HG02678 (cell line): ENCODE results near the gene HNRNPU.
"Not testable (repeated sequence)": the region's sequence is repeated elsewhere in the genome, so short reads cannot be mapped to it uniquely, and the experiment has no call there.

Source experiments
- ATAC-seq: cut with Tn5 transposase; IDR thresholded peaks from one replicate; pipeline ENCODE4 v1.9.1; 2021; ENCODE audit warnings: mild to moderate bottlenecking, moderate library complexity; ENCODE audit not compliant: unreplicated experiment

Gene HNRNPU

GRCh38 chr1:244843148-244843978 lies 21.0 kb downstream of the HNRNPU start:
- ATAC-seq, result no peak

GRCh38 chr1:244841273-244841927 lies 22.9 kb downstream of the HNRNPU start:
- ATAC-seq, result no peak

GRCh38 chr1:244840219-244840794 lies 24.0 kb downstream of the HNRNPU start:
- no peak for ATAC-seq

GRCh38 chr1:244839656-244840055 lies 24.7 kb downstream of the HNRNPU start:
- no peak for ATAC-seq

- ATAC-seq, result no peak
Observed at GRCh38 chr1:244837597-244838258, 26.6 kb downstream of the HNRNPU start.

- ATAC-seq, result no peak
Observed at GRCh38 chr1:244836584-244836983, 27.8 kb downstream of the HNRNPU start.

GRCh38 chr1:244836135-244836521 lies 28.2 kb downstream of the HNRNPU start:
- ATAC-seq, result no peak

- ATAC-seq, result peak; percentile 64
Observed at GRCh38 chr1:244835276-244836134, 28.8 kb downstream of the HNRNPU start, which contains the start of gene COX20. Gene COX20, plus strand, starts transcription at chr1:244835658. Its CDS starts 57 bp downstream, at chr1:244835715.

GRCh38 chr1:244834543-244835275 lies 29.6 kb downstream of the HNRNPU start:
- peak; percentile 76 for ATAC-seq

GRCh38 chr1:244833734-244834542 lies 30.4 kb downstream of the HNRNPU start:
- peak; percentile 12 for ATAC-seq

GRCh38 chr1:244833260-244833659 lies 31.1 kb downstream of the HNRNPU start:
- ATAC-seq, result not testable (repeated sequence)

- ATAC-seq, result no peak
Observed at GRCh38 chr1:244830639-244831038, 33.7 kb downstream of the HNRNPU start.

GRCh38 chr1:244826712-244827111 lies 37.6 kb downstream of the HNRNPU start:
- no peak for ATAC-seq

- ATAC-seq, result no peak
Observed at GRCh38 chr1:244822878-244823277, 41.5 kb downstream of the HNRNPU start.

- no peak for ATAC-seq
Observed at GRCh38 chr1:244821134-244821533, 43.2 kb downstream of the HNRNPU start.

- no peak for ATAC-seq
Observed at GRCh38 chr1:244820131-244820530, 44.2 kb downstream of the HNRNPU start.

GRCh38 chr1:244817415-244817894 lies 46.9 kb downstream of the HNRNPU start:
- ATAC-seq, result no peak

GRCh38 chr1:244815600-244816099 lies 48.7 kb downstream of the HNRNPU start:
- ATAC-seq, result no peak
